ENCODE results near the gene CCDC9B.

The CCDC9B gene

DNA sequence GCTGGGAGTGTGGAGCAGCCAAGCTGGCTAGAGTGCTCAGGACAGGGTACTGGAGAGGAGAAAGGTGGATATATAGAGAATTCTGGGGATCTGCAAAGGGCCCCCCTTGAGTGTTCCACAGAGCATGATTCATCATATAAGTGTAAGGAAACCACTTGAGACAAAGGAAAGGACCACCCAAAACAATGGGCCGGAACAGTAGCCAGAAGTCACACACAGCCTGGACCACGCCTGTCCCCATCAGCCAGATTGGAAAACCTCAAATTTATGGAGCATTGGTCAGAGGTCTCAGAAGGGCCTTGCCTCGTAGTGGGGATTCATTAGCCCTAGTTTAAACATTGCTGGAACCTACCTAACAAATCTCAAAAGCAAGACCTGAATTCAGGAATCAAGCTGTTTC lies 36.9 kb upstream of the CCDC9B start:
- Histone ChIP-seq H3K27me3 (no peaks in the 10 kb centered on the region), H3K36me3 (no peaks in the 10 kb centered on the region), H3K9me3 (no peaks in the 10 kb centered on the region), H3K27ac (no peak overlapping the region), H3K4me3 (ENCODE audit: low read depth in 1 of 2, low read length in 1 of 2) (no peak overlapping the region), H3K4me1 (ENCODE audit: control insufficient read depth in 1 of 2, insufficient read depth in 1 of 2, low read depth in 1 of 2, low read length in 1 of 2) (peaks cover 2 to 11% of the 10 kb centered on the region in 2 experiments)
- no peak for TF ChIP-seq CTCF (IDR thresholded peaks at IDR 0.05)

- no peak for TF ChIP-seq CTCF (IDR thresholded peaks at IDR 0.05)
- Histone ChIP-seq H3K27ac (peak overlapping the region; percentile 31), H3K9me3 (no peaks in the 10 kb centered on the region)
These were observed 32.2 kb upstream of the CCDC9B start for GRCh38 chr15:40372981-40373380.

GRCh38 chr15:40369971-40370370 lies 29.2 kb upstream of the CCDC9B start:
- Histone ChIP-seq H3K9me3 (no peaks in the 10 kb centered on the region), H3K4me1 (ENCODE audit: control insufficient read depth in 1 of 2, insufficient read depth in 1 of 2, low read depth in 1 of 2, low read length in 1 of 2) (peaks cover 23 to 29% of the 10 kb centered on the region in 2 experiments), H3K27ac (no peak overlapping the region), H3K27me3 (no peaks in the 10 kb centered on the region), H3K4me3 (ENCODE audit: low read depth in 1 of 2, low read length in 1 of 2) (no peak overlapping the region), H3K36me3 (no peaks in the 10 kb centered on the region)
- TF ChIP-seq CTCF (IDR thresholded peaks at IDR 0.05), result no peak

More at GRCh38 chr15:40372981-40373380, 32.2 kb upstream of the CCDC9B start:
- Histone ChIP-seq H3K4me1 (ENCODE audit: control insufficient read depth in 1 of 2, insufficient read depth in 1 of 2, low read depth in 1 of 2, low read length in 1 of 2) (peaks cover 10 to 15% of the 10 kb centered on the region in 2 experiments), H3K36me3 (no peaks in the 10 kb centered on the region), H3K4me3 (ENCODE audit: low read depth in 1 of 2, low read length in 1 of 2) (no peak overlapping the region), H3K27me3 (no peaks in the 10 kb centered on the region)

DNA sequence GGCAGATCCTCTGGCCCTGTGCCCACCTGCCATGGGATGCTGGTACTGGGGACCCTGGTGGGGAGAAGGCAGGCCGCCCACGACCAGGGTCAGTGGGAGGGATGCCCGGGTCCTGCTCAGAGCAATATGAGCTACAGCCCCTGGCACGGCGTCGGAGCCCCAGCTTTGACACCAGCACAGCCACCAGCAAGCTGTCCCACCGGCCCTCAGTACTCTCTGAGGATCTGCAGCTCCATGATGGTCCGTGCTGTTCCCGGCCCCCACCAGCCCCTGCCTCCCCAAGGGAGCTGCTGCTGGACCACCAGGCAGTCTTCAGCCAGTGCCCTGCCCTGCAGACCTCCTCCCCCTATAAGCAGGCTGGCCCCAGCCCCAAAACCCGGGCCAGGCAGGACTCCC lies 28.7 kb upstream of the CCDC9B start:
- no peaks in the 10 kb centered on the region for H3K27me3 ChIP-seq
- H3K4me3 ChIP-seq (ENCODE audit: low read depth in 1 of 2, low read length in 1 of 2), result no peak overlapping the region
- H3K9me3 ChIP-seq, result no peaks in the 10 kb centered on the region
- H3K36me3 ChIP-seq, result no peaks in the 10 kb centered on the region
- no peak for TF ChIP-seq CTCF (IDR thresholded peaks at IDR 0.05)
- peaks cover 23 to 29% of the 10 kb centered on the region in 2 experiments for H3K4me1 ChIP-seq (ENCODE audit: control insufficient read depth in 1 of 2, insufficient read depth in 1 of 2, low read depth in 1 of 2, low read length in 1 of 2)
- no peak overlapping the region for H3K27ac ChIP-seq

DNA sequence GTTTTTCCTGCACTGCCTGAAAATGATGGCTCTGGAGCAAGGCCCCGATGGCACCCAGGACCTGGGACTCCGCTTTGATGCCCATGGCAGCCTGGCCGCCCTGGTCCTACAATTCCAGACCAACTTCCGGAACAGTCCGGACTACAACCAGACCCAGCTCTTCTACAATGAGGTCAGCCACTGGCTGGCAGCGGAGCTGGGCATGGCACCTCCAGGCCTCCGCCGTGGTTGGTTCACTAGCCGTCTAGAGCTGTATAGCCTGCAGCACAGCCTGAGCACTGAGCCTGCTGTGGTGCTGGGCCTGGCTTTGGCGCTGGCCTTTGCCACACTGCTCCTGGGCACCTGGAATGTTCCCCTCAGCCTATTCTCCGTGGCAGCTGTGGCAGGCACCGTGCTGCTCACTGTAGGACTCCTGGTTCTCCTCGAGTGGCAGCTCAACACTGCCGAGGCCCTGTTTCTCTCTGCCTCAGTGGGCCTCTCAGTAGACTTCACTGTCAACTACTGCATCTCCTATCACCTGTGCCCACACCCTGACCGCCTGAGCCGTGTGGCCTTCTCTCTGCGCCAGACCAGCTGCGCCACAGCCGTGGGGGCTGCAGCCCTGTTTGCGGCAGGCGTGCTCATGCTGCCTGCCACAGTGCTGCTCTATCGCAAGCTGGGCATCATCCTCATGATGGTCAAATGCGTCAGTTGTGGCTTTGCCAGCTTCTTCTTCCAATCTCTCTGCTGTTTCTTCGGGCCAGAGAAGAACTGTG lies 28.2 kb upstream of the CCDC9B start:
- no peaks in the 10 kb centered on the region for H3K27me3 ChIP-seq
- H3K4me3 ChIP-seq (ENCODE audit: low read depth in 1 of 2, low read length in 1 of 2), result no peak overlapping the region
- H3K27ac ChIP-seq, result no peak overlapping the region
- H3K36me3 ChIP-seq, result peaks cover 4% of the 10 kb centered on the region
- no peak for TF ChIP-seq CTCF (IDR thresholded peaks at IDR 0.05)
- peaks cover 23 to 29% of the 10 kb centered on the region in 2 experiments for H3K4me1 ChIP-seq (ENCODE audit: control insufficient read depth in 1 of 2, insufficient read depth in 1 of 2, low read depth in 1 of 2, low read length in 1 of 2)
- H3K9me3 ChIP-seq, result no peaks in the 10 kb centered on the region
